RWPE1 (cell line): ENCODE measurements around the gene HDGFL3.

Source experiments
- CTCF ChIA-PET: fragments of 350-600 bp; sonication (Branson Sonifier 250); formaldehyde crosslinking; extraction: SDS; loops from one replicate; lab custom pipeline; 2021; lab: Yijun Ruan, JAX
- POLR2A ChIA-PET: fragments of 400-600 bp; formaldehyde crosslinking; extraction: SDS; loops from one replicate; lab custom pipeline; 2020; ENCODE audit warnings: antibody characterized with exemption; ENCODE audit not compliant: low non-redundant PET; lab: Yijun Ruan, JAX
- DNase-seq: peaks from one replicate; pipeline ENCODE4 v3.0.0; 2012; ENCODE audit warnings: low spot score
- H3K27ac ChIP-seq: fragments of 450-650 bp; 2 replicates; pipeline ENCODE4 v1.5.1; 2017
- CTCF ChIP-seq: fragments of 450-650 bp; conservative IDR thresholded peaks from 2 replicates; pipeline ENCODE4 v1.5.1; 2017; ENCODE audit warnings: low read depth, mild to moderate bottlenecking

The HDGFL3 gene

GRCh38 chr15:83104141-83104540 lies 103.5 kb downstream of the HDGFL3 start:
- ChIA-PET CTCF (interaction anchor here (0.6 kb wide), 1 partner anchor 35 kb away, joined by 3 read pairs; no protein-coding TSS in a partner anchor), POLR2A (no interaction called here)
- no peak overlapping the region for H3K27ac ChIP-seq
- TF ChIP-seq CTCF: no peak
- DNase-seq: no peak

- no peak for TF ChIP-seq CTCF
- no peak for DNase-seq
- no peak overlapping the region for H3K27ac ChIP-seq
- POLR2A ChIA-PET: no interaction called here
- CTCF ChIA-PET: interaction anchor here (0.6 kb wide), 1 partner anchor 11 kb away, joined by 4 read pairs; no protein-coding TSS in a partner anchor
These were observed 105.3 kb downstream of the HDGFL3 start for GRCh38 chr15:83102346-83102745.

GRCh38 chr15:83100097-83100646 lies 107.5 kb downstream of the HDGFL3 start:
- ChIA-PET POLR2A (no interaction called here), CTCF (interaction anchor here (0.6 kb wide), 1 partner anchor 1432 kb away, joined by 3 read pairs; no protein-coding TSS in a partner anchor)
- no peak overlapping the region for H3K27ac ChIP-seq
- DNase-seq: no peak
- TF ChIP-seq CTCF: no peak

- DNase-seq: no peak
- ChIA-PET CTCF (no interaction called here), POLR2A (no interaction called here)
- no peak overlapping the region for H3K27ac ChIP-seq
- no peak for TF ChIP-seq CTCF
These were observed 108.3 kb downstream of the HDGFL3 start for GRCh38 chr15:83099290-83099689.

GRCh38 chr15:83098079-83098478 lies 109.5 kb downstream of the HDGFL3 start:
- CTCF ChIA-PET: interaction anchor here (1.0 kb wide), 1 partner anchor 26 kb away, joined by 3 read pairs; no protein-coding TSS in a partner anchor
- POLR2A ChIA-PET: no interaction called here

GRCh38 chr15:83094583-83094982 lies 113.0 kb downstream of the HDGFL3 start:
- no peak overlapping the region for H3K27ac ChIP-seq
- ChIA-PET POLR2A (no interaction called here), CTCF (no interaction called here)
- DNase-seq: no peak
- TF ChIP-seq CTCF: no peak

More at GRCh38 chr15:83098079-83098478, 109.5 kb downstream of the HDGFL3 start:
- no peak for TF ChIP-seq CTCF
- no peak overlapping the region for H3K27ac ChIP-seq
- no peak for DNase-seq
